ENCODE results near the gene GNG7. TPM values are rescaled to one million over a fixed set of nuclear protein-coding genes. Genes with fewer than 3 reads are reported as not detected.
"Not testable (repeated sequence)": the region's sequence is repeated elsewhere in the genome, so short reads cannot be mapped to it uniquely, and the experiment has no call there.

GNG7 gene
- total RNA-seq, 2 donors from 2014 or later: 8.7 to 22.9 TPM

GRCh38 chr19:2494447-2495129 lies 207.9 kb downstream of the GNG7 start:
- Histone ChIP-seq H3K4me1 (replicated peaks) (peaks cover 21% of the 10 kb centered on the region), H3K9me3 (no peaks in the 10 kb centered on the region), H3K27me3 (replicated peaks; ENCODE audit: insufficient read depth) (no peaks in the 10 kb centered on the region), H3K4me3 (peak overlapping the region; percentile 43 to 46), H3K36me3 (no peaks in the 10 kb centered on the region), H3K27ac (peak overlapping the region; percentile 94 to 96)
- intact Hi-C loops (cut with DNase I): loop anchor here (5.0 kb wide), 1 partner anchor 48 kb away; no protein-coding TSS in a partner anchor
- no peak for TF ChIP-seq POLR2A (IDR thresholded peaks at IDR 0.05)
- peak in 2 of 4 experiments; percentile 4 to 9 for TF ChIP-seq CTCF (IDR thresholded peaks at IDR 0.05)
- 8% methylated on average over 41 of the region's 72 CpGs for WGBS
- DNase-seq (ENCODE audit: low spot score): peak; percentile 40

GRCh38 chr19:2494084-2494446 lies 208.4 kb downstream of the GNG7 start:
- intact Hi-C loops (cut with DNase I): no loop called here
- Histone ChIP-seq H3K36me3 (no peaks in the 10 kb centered on the region), H3K27me3 (replicated peaks; ENCODE audit: insufficient read depth) (no peaks in the 10 kb centered on the region), H3K4me3 (peak overlapping the region; percentile 43 to 46), H3K9me3 (no peaks in the 10 kb centered on the region), H3K27ac (peak overlapping the region in 1 of 2 donors; percentile 96), H3K4me1 (replicated peaks) (peaks cover 26% of the 10 kb centered on the region)
- TF ChIP-seq CTCF (IDR thresholded peaks at IDR 0.05): no peak
- TF ChIP-seq POLR2AphosphoS5 (IDR thresholded peaks at IDR 0.05): no peak
- TF ChIP-seq POLR2A (IDR thresholded peaks at IDR 0.05): no peak
- 55% methylated on average over 21 of the region's 21 CpGs for WGBS
- no peak for DNase-seq (ENCODE audit: low spot score)

- H3K4me1 ChIP-seq (replicated peaks): peaks cover 30% of the 10 kb centered on the region
- H3K9me3 ChIP-seq; intact Hi-C loops (cut with DNase I); H3K27ac ChIP-seq; H3K36me3 ChIP-seq; H3K4me3 ChIP-seq; H3K27me3 ChIP-seq (replicated peaks; ENCODE audit: insufficient read depth); DNase-seq (ENCODE audit: low spot score): not testable (repeated sequence)
- 92% methylated on average over 14 of the region's 14 CpGs for WGBS
These were observed 209.0 kb downstream of the GNG7 start for GRCh38 chr19:2493448-2493847.

GRCh38 chr19:2492870-2493269 lies 209.6 kb downstream of the GNG7 start:
- Histone ChIP-seq H3K36me3 (no peaks in the 10 kb centered on the region), H3K4me1 (replicated peaks) (peaks cover 28% of the 10 kb centered on the region), H3K9me3 (no peaks in the 10 kb centered on the region), H3K27ac (no peak overlapping the region), H3K4me3 (no peak overlapping the region), H3K27me3 (replicated peaks; ENCODE audit: insufficient read depth) (no peaks in the 10 kb centered on the region)
- 82% methylated on average over 8 of the region's 8 CpGs for WGBS
- DNase-seq (ENCODE audit: low spot score): no peak
- no peak for TF ChIP-seq POLR2A (IDR thresholded peaks at IDR 0.05)
- TF ChIP-seq POLR2AphosphoS5 (IDR thresholded peaks at IDR 0.05): no peak
- TF ChIP-seq CTCF (IDR thresholded peaks at IDR 0.05): no peak
- intact Hi-C loops (cut with DNase I): no loop called here

- intact Hi-C loops (cut with DNase I): no loop called here
- peak overlapping the region in 1 of 2 donors; percentile 15 for H3K27ac ChIP-seq
- H3K4me3 ChIP-seq: no peak overlapping the region
- peak; percentile 70 for DNase-seq (ENCODE audit: low spot score)
- whole genome bisulfite sequencing: 31% methylated on average over 20 of the region's 23 CpGs
- H3K4me1 ChIP-seq (replicated peaks): peaks cover 28% of the 10 kb centered on the region
- no peaks in the 10 kb centered on the region for H3K36me3 ChIP-seq
- no peaks in the 10 kb centered on the region for H3K9me3 ChIP-seq
- H3K27me3 ChIP-seq (replicated peaks; ENCODE audit: insufficient read depth): no peaks in the 10 kb centered on the region
- TF ChIP-seq POLR2A (IDR thresholded peaks at IDR 0.05): no peak
- peak; percentile 69 for TF ChIP-seq POLR2AphosphoS5 (IDR thresholded peaks at IDR 0.05)
- TF ChIP-seq CTCF (IDR thresholded peaks at IDR 0.05): no peak
These were observed 211.2 kb downstream of the GNG7 start for GRCh38 chr19:2491130-2491801.
